ENCODE data around the gene IGFBPL1. TPM values are rescaled to one million over a fixed set of nuclear protein-coding genes. Genes with fewer than 3 reads are reported as not detected.

Gene IGFBPL1
- total and polyA plus RNA-seq, 2 of the 8 experiments (the other 6 are each of a cell fraction or from before 2014, with no cell fraction given): 31.3 to 33.8 TPM

- CTCF ChIA-PET (ENCODE audit: partially characterized antibody): interaction anchor here (1.2 kb wide), 1 partner anchor 10 kb away, joined by 5 read pairs; no protein-coding TSS in a partner anchor
- TF ChIP-seq BACH1 (IDR thresholded peaks at IDR 0.05; ENCODE audit: low read length): no peak
- no peak for TF ChIP-seq USF2 (IDR thresholded peaks at IDR 0.05; ENCODE audit: low read length)
- no peak for TF ChIP-seq CEBPB (IDR thresholded peaks at IDR 0.05; ENCODE audit: low read depth, low read length)
- TF ChIP-seq FOSL1 (IDR thresholded peaks at IDR 0.05; ENCODE audit: insufficient read depth, low read depth, low read length): no peak
- TF ChIP-seq EGR1 (IDR thresholded peaks at IDR 0.05; ENCODE audit: borderline replicate concordance, low read depth, low read length): no peak
- TF ChIP-seq POLR2A (IDR thresholded peaks at IDR 0.05; ENCODE audit: control extremely low read depth in 1 of 2, low read depth in 2 of 2, low read length in 2 of 2): no peak
- no peak for TF ChIP-seq CBX8 (IDR thresholded peaks at IDR 0.05; ENCODE audit: borderline replicate concordance, low read depth, low read length)
- TF ChIP-seq JUND (IDR thresholded peaks at IDR 0.05; ENCODE audit: low read length): no peak
- TF ChIP-seq RNF2 (IDR thresholded peaks at IDR 0.05; ENCODE audit: borderline replicate concordance, low read depth, low read length, missing control alignments, poor library complexity, severe bottlenecking): no peak
- no peak for TF ChIP-seq ZNF274 (IDR thresholded peaks at IDR 0.05; ENCODE audit: borderline replicate concordance, extremely low read depth, low read length)
- no peak for TF ChIP-seq MAX (IDR thresholded peaks at IDR 0.05)
- TF ChIP-seq CHD2 (IDR thresholded peaks at IDR 0.05; ENCODE audit: low read length): no peak
- no peak for TF ChIP-seq RXRA (IDR thresholded peaks at IDR 0.05; ENCODE audit: insufficient read depth, low read depth, low read length)
Observed at GRCh38 chr9:38373679-38374078, 50.6 kb downstream of the IGFBPL1 start.

More at GRCh38 chr9:38373679-38374078, 50.6 kb downstream of the IGFBPL1 start:
- no peak overlapping the region for H3K27ac ChIP-seq (ENCODE audit: low read depth, low read length)
- H3K4me3 ChIP-seq (ENCODE audit: extremely low read depth in 1 of 4, insufficient read depth in 2 of 4, low read depth in 3 of 4, low read length in 4 of 4): no peak overlapping the region
- 73% methylated on average over 3 of the region's 3 CpGs; no CpG with 5 or more reads in 1 of the 2 experiments for WGBS, 2 experiments (ENCODE audit: extremely low coverage in 1 of 2, insufficient coverage in 1 of 2, insufficient read length in 1 of 2, insufficient replicate concordance in 2 of 2, low coverage in 1 of 2, low lambda C conversion rate in 2 of 2, missing lambda C conversion rate in 1 of 2)
- no peaks in the 10 kb centered on the region; a peak in 1 of 7 replicates for H3K4me1 ChIP-seq (replicated peaks in 1 of 4; ENCODE audit: control insufficient read depth in 3 of 4, insufficient read depth in 4 of 4, low read length in 3 of 4)
- no peak overlapping the region for H3K4me2 ChIP-seq (ENCODE audit: insufficient read depth in 1 of 2, low read depth in 2 of 2, low read length in 2 of 2)
- no peak overlapping the region for H4K5ac ChIP-seq (ENCODE audit: insufficient read length, low read depth, low read length)
- no peak overlapping the region for H4K8ac ChIP-seq (ENCODE audit: extremely low read depth, insufficient read depth, low read length)
- H3K79me1 ChIP-seq (ENCODE audit: low read depth, low read length): no peaks in the 10 kb centered on the region
- no peak overlapping the region for H2BK20ac ChIP-seq (ENCODE audit: low read length)
- no peaks in the 10 kb centered on the region; a peak in 1 of 4 replicates for H3K9me3 ChIP-seq (ENCODE audit: insufficient read depth in 2 of 2, low read depth in 1 of 2, low read length in 1 of 2)
- POLR2A ChIA-PET (ENCODE audit: partially characterized antibody): no interaction called here
- no peak overlapping the region for H3K18ac ChIP-seq (ENCODE audit: extremely low read depth, low read length)
- H2BK120ac ChIP-seq (replicated peaks; ENCODE audit: low read depth, low read length): no peak overlapping the region
- peaks cover 0 to 2% (median 0%) of the 10 kb centered on the region in 4 experiments; a peak in 2 of 7 replicates for H3K27me3 ChIP-seq (replicated peaks in 1 of 4; ENCODE audit: control insufficient read depth in 3 of 4, extremely low read depth in 1 of 4, insufficient read depth in 3 of 4, low read length in 3 of 4)
- H2BK5ac ChIP-seq (ENCODE audit: low read depth, low read length): no peak overlapping the region
- H2BK12ac ChIP-seq (ENCODE audit: low read depth, low read length): no peak overlapping the region
- H3K23me2 ChIP-seq (ENCODE audit: low read depth, low read length): no peaks in the 10 kb centered on the region
- H3K9ac ChIP-seq (replicated peaks in 1 of 4; ENCODE audit: extremely low read depth in 1 of 4, low read depth in 3 of 4, low read length in 3 of 4): no peak overlapping the region
- no peak overlapping the region for H2AFZ ChIP-seq (ENCODE audit: low read length)
- no peaks in the 10 kb centered on the region for H3K36me3 ChIP-seq (ENCODE audit: control insufficient read depth in 2 of 4, insufficient read depth in 4 of 4, low read length in 3 of 4)
- no peak overlapping the region for H3K14ac ChIP-seq (ENCODE audit: insufficient read length)
- no peaks in the 10 kb centered on the region for H3K79me2 ChIP-seq (ENCODE audit: control insufficient read depth in 1 of 2, insufficient read depth in 2 of 2, low read length in 2 of 2)
- no peak overlapping the region for H2AK5ac ChIP-seq (ENCODE audit: low read depth, low read length)
- FAIRE-seq: no peak
- no peak overlapping the region for H3K4ac ChIP-seq (replicated peaks; ENCODE audit: insufficient read length, low read depth, low read length)
- H2BK15ac ChIP-seq (ENCODE audit: low read length): no peak overlapping the region
- no peak for DNase-seq (ENCODE audit: low read depth in 1 of 2, low spot score in 2 of 2)
- no peak overlapping the region for H3K23ac ChIP-seq (ENCODE audit: insufficient read length)
- no peak overlapping the region for H4K91ac ChIP-seq (replicated peaks; ENCODE audit: insufficient read length, low read length)
- no peaks in the 10 kb centered on the region for H4K20me1 ChIP-seq (replicated peaks in 1 of 2; ENCODE audit: control insufficient read depth in 1 of 2, insufficient read depth in 2 of 2, low read length in 2 of 2)
- H3K56ac ChIP-seq (replicated peaks; ENCODE audit: insufficient read length, low read depth, low read length): no peak overlapping the region

Data from H1 (cell line).